HEK293T (cell line): ENCODE results near the gene KRT6B.
A peak's percentile ranks its signal among the peaks of the same experiment; 100 is the strongest.
"Not testable (repeated sequence)": the region's sequence is repeated elsewhere in the genome, so short reads cannot be mapped to it uniquely, and the experiment has no call there.

Source experiments
- CTCF ChIA-PET: fragments of 350-600 bp; formaldehyde crosslinking; extraction: SDS; loops from one replicate; lab custom pipeline; 2021; ENCODE audit warnings: antibody characterized with exemption, inconsistent platforms; lab: Yijun Ruan, JAX
- POLR2A ChIA-PET: fragments of 350-600 bp; formaldehyde crosslinking; extraction: SDS; loops from one replicate; lab custom pipeline; 2020; ENCODE audit warnings: antibody characterized with exemption, inconsistent platforms; lab: Yijun Ruan, JAX
- DNase-seq: peaks from one replicate; pipeline ENCODE4 v3.0.0; 2012; ENCODE audit warnings: mixed read lengths; ENCODE audit errors: extremely low spot score
- ARNT ChIP-seq: fragments of 450-650 bp; IDR thresholded peaks from 2 replicates; pipeline ENCODE4 v1.6.1; 2017; ENCODE audit warnings: mild to moderate bottlenecking
- BHLHE40 ChIP-seq: fragments of 450-650 bp; IDR thresholded peaks from 2 replicates; pipeline ENCODE4 v1.6.1; 2016; ENCODE audit warnings: mild to moderate bottlenecking, moderate library complexity, borderline replicate concordance
- CTBP1 ChIP-seq: fragments of 450-650 bp; IDR thresholded peaks from 2 replicates; pipeline ENCODE4 v1.6.1; 2016; ENCODE audit warnings: borderline replicate concordance
- ELF4 ChIP-seq: fragments of 450-650 bp; IDR thresholded peaks from 2 replicates; pipeline ENCODE4 v1.6.1; 2017; ENCODE audit warnings: antibody characterized with exemption
- FOXA1 ChIP-seq: fragments of 450-650 bp; IDR thresholded peaks from 2 replicates; pipeline ENCODE4 v1.6.1; 2016; ENCODE audit warnings: mild to moderate bottlenecking
- FOXK2 ChIP-seq: fragments of 450-650 bp; IDR thresholded peaks from 2 replicates; pipeline ENCODE4 v1.6.1; 2016; ENCODE audit warnings: mild to moderate bottlenecking
- FOXM1 ChIP-seq: fragments of 450-650 bp; IDR thresholded peaks from 2 replicates; pipeline ENCODE4 v1.6.1; 2017; ENCODE audit warnings: mild to moderate bottlenecking, borderline replicate concordance
- HDGF ChIP-seq: fragments of 450-650 bp; IDR thresholded peaks from 2 replicates; pipeline ENCODE4 v1.6.1; 2017; ENCODE audit warnings: antibody characterized with exemption, borderline replicate concordance
- L3MBTL2 ChIP-seq: fragments of 450-650 bp; conservative IDR thresholded peaks from 2 replicates; pipeline ENCODE4 v1.6.1; 2016; ENCODE audit warnings: mild to moderate bottlenecking
- LEF1 ChIP-seq: fragments of 450-650 bp; IDR thresholded peaks from 2 replicates; pipeline ENCODE4 v1.6.1; 2017; ENCODE audit warnings: mild to moderate bottlenecking, borderline replicate concordance
- NFRKB ChIP-seq: fragments of 450-650 bp; IDR thresholded peaks from 2 replicates; pipeline ENCODE4 v1.6.1; 2016; ENCODE audit warnings: mild to moderate bottlenecking, moderate library complexity
- PKNOX1 ChIP-seq: fragments of 450-650 bp; IDR thresholded peaks from 2 replicates; pipeline ENCODE4 v1.6.1; 2016
- SP1 ChIP-seq: fragments of 450-650 bp; IDR thresholded peaks from 2 replicates; pipeline ENCODE4 v1.6.1; 2017
- SUZ12 ChIP-seq: fragments of 450-650 bp; IDR thresholded peaks from 2 replicates; pipeline ENCODE4 v1.6.1; 2016; ENCODE audit warnings: mild to moderate bottlenecking
- TARDBP ChIP-seq: fragments of 450-650 bp; IDR thresholded peaks from 2 replicates; pipeline ENCODE4 v1.6.1; 2016
- ZNF384 ChIP-seq: fragments of 450-650 bp; IDR thresholded peaks from 2 replicates; pipeline ENCODE4 v1.6.1; 2016

The KRT6B gene

DNA sequence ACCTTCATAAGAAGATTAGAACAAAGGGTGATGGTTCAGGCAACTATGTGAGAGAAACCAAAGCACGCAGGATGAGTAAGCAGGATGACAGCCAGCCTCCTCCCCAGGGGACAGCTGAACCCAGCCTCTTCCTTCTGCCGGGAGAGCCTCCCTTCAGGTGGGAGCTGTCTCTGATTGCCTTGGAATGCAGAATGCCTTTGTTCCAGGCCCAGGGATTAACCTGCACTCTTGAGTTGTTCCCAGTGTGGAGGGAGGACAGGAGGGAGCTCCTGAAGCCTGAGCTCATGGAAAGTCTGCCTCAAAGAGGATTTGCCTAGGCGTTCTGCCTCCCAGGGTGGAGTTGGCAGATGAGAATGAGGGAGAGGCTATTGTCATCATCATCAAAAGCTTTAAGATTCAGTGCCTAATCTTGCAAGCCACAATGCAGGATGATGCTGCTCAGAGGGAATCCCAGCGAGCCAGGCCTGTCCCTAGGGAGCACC lies 44.7 kb upstream of the KRT6B start:
- POLR2A ChIA-PET, result no interaction called here
- no peak for DNase-seq
- CTCF ChIA-PET, result interaction anchor here (0.6 to 0.7 kb wide), 2 partner anchors 11 to 33 kb away, joined by 3 to 4 read pairs; no protein-coding TSS in a partner anchor
- TF ChIP-seq HDGF (no peak), TARDBP (no peak), L3MBTL2 (no peak), CTBP1 (no peak), ELF4 (no peak), ZNF384 (no peak), FOXK2 (no peak), BHLHE40 (no peak), NFRKB (no peak), SP1 (no peak), LEF1 (no peak), PKNOX1 (no peak), SUZ12 (no peak), FOXM1 (no peak), FOXA1 (no peak), ARNT (no peak)

DNA sequence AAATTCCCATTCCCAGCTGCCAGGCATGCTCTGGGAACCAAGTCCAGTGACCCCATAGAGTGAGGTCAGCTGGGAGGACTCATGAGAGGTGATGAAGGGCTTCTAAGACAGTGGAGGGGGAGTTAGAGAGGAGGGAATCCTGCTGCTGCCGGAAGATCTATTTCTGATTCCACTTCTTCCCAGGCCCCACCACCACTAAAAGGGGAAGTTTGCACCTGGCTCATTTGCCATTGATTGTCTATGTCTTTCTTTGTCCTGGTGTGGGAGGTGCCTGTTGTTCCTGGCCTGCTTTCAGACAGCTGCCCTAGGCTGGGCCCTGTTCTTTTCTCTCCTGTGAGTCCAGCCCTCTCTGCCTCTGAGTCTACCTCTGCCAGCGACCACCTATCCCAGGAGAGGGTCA lies 44.1 kb upstream of the KRT6B start:
- no peak for DNase-seq

GRCh38 chr12:52495389-52495788 lies 43.4 kb upstream of the KRT6B start:
- no peak for TF ChIP-seq L3MBTL2
- no peak for TF ChIP-seq BHLHE40
- no peak for TF ChIP-seq ZNF384
- no peak for TF ChIP-seq ELF4
- no peak for TF ChIP-seq FOXM1
- TF ChIP-seq HDGF, result no peak
- no peak for TF ChIP-seq FOXK2
- TF ChIP-seq SUZ12, result no peak
- TF ChIP-seq PKNOX1, result no peak
- no peak for TF ChIP-seq ARNT
- no peak for TF ChIP-seq LEF1
- TF ChIP-seq CTBP1, result no peak
- TF ChIP-seq FOXA1, result no peak
- TF ChIP-seq SP1, result no peak
- POLR2A ChIA-PET, result no interaction called here
- CTCF ChIA-PET, result no interaction called here
- peak; percentile 27 for DNase-seq

More for the DNA sequence above, 44.1 kb upstream of the KRT6B start:
- no peak for TF ChIP-seq LEF1
- TF ChIP-seq ELF4, result no peak
- TF ChIP-seq L3MBTL2, result no peak
- no peak for TF ChIP-seq SUZ12
- ChIA-PET POLR2A (no interaction called here), CTCF (no interaction called here)

- DNase-seq, result no peak
- TF ChIP-seq CTBP1, result no peak
- no peak for TF ChIP-seq FOXM1
- TF ChIP-seq ARNT, result no peak
- TF ChIP-seq FOXK2, result no peak
- no peak for TF ChIP-seq LEF1
- TF ChIP-seq HDGF, result no peak
- TF ChIP-seq FOXA1, result no peak
- TF ChIP-seq PKNOX1, result no peak
- no peak for TF ChIP-seq BHLHE40
- no peak for TF ChIP-seq ELF4
- no peak for TF ChIP-seq ZNF384
- TF ChIP-seq NFRKB, result no peak
- TF ChIP-seq L3MBTL2, result no peak
- no peak for TF ChIP-seq TARDBP
- no peak for TF ChIP-seq SP1
- no peak for TF ChIP-seq SUZ12
- ChIA-PET POLR2A (no interaction called here), CTCF (no interaction called here)
Observed at GRCh38 chr12:52494518-52494917, 42.6 kb upstream of the KRT6B start.

- CTCF ChIA-PET, result no interaction called here
- DNase-seq, result no peak
- no peak for TF ChIP-seq HDGF
- no peak for TF ChIP-seq FOXM1
- no peak for TF ChIP-seq SUZ12
- TF ChIP-seq FOXA1, result no peak
- TF ChIP-seq FOXK2, result no peak
- TF ChIP-seq ARNT, result no peak
- POLR2A ChIA-PET, result no interaction called here
Observed at GRCh38 chr12:52494100-52494499, 42.2 kb upstream of the KRT6B start.

GRCh38 chr12:52493172-52493571 lies 41.2 kb upstream of the KRT6B start, which contains the start of gene KRT6A:
Gene KRT6A (minus strand): TSS chr12:52493257. CDS start chr12:52493188, 69 bp downstream.
- ChIA-PET CTCF (no interaction called here), POLR2A (no interaction called here)

GRCh38 chr12:52492405-52492804 lies 40.5 kb upstream of the KRT6B start:
- CTCF ChIA-PET, result not testable (repeated sequence)

More at GRCh38 chr12:52493172-52493571, 41.2 kb upstream of the KRT6B start, which contains the start of gene KRT6A:
- DNase-seq, result no peak
- TF ChIP-seq HDGF (no peak), FOXM1 (no peak), SUZ12 (no peak), PKNOX1 (no peak), L3MBTL2 (no peak), FOXK2 (no peak), TARDBP (no peak), ELF4 (no peak), FOXA1 (no peak), CTBP1 (no peak), ZNF384 (no peak), SP1 (no peak), NFRKB (no peak), LEF1 (no peak), BHLHE40 (no peak), ARNT (no peak)

DNA sequence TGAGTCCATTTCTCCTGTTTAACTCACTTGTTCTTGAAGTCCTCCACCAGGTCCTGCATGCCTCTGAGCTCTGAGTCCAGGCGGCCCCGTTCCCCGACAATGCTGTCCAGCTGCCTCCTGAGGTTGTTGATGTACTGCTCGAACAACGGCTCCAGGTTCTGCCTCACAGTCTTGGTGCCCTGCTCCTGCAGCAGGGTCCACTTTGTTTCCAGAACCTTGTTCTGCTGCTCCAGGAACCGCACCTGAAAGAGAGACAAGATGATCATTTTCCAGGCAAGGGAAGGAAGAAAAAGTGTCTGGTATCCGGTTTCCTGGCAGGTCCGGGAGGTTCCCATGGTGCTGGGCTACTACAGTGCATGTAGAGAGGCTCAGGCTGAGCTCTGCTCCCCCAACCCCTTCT lies 39.5 kb upstream of the KRT6B start:
- POLR2A ChIA-PET, CTCF ChIA-PET, DNase-seq: not testable (repeated sequence)

More at GRCh38 chr12:52492405-52492804, 40.5 kb upstream of the KRT6B start:
- DNase-seq, POLR2A ChIA-PET: not testable (repeated sequence)
